ENCODE data around the gene AARS1.
"Not testable (repeated sequence)": the region's sequence is repeated elsewhere in the genome, so short reads cannot be mapped to it uniquely, and the experiment has no call there.

DNA sequence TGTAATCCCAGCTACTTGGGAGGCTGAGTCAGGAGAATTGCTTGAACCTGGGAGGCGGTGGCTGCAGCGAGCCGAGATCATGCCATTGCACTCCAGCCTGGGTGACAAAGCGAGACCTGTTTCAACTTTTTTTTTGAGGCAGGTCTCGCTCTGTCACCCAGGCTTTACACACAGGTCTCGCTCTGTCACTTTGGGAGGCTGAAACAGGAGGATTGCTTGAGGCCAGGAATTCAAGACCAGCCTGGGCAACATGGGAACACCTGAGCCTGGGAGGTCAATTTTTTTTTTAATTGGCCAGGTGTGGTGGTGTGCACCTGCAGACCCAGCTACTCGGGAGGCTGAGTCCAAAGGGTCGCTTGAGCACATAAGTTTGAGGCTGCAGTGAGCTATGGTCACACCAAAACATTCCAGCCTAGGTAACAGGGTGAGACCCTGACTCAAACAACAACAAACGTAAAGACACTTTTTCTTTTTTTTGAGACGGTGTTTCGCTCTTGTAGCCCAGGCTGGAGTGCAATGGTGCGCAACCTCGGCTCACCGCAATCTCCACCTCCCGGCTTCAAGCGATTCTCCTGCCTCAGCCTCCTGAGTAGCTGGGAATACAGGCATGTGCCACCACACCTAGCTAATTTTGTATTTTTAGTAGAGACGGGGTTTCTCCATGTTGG lies 1.9 kb downstream of the AARS1 start:
- TF ChIP-seq CTCF, POLR2A (IDR thresholded peaks at IDR 0.05): not testable (repeated sequence)

All from esophagus squamous epithelium (tissue), 4 donors.